ENCODE results near the gene MDFI.

The MDFI gene

DNA sequence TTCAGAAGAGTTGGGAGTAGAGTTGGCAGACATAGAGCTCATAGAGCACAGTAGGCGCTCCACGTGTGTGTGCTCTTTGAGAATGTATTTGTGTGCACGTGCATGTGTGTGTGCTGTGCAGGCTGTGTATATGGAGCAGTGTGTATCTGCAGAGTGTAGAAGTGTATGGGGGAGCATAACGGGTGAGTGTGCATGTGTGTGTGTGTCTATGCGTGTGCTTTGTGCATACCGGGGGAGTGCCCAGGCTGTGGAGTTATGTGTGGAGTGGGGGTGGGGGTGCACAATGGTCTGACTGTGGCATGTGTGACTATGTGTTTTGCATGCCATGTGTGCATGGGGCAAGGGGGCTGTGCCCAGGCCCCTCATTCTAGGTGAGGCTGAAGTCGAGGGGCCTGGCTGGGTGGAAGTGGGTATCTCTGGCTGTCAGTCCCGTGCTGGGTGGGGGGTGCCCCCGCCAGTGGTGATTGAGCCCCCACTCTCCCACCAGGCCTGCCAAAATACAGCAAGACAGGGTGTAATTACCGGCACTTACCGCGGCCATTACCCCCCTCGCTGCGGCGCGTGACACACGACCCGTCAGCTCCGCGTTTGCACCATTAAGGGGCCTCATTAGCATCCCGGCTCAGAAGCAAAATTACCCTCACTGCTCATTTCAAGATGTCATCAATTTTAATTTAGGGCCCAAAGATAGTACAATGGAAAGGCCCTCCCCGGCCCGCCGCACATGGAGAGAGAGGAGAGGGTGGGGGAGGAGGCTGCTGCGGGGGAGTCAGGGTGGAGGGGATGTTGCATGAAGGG, 39.1 kb downstream of the MDFI start:
- DNase-seq (ENCODE audit: low read depth in 2 of 2): no peak
- no peak overlapping the region for H3K4me3 ChIP-seq (replicated peaks in 1 of 2; ENCODE audit: low read depth in 2 of 2, low read length in 2 of 2)
- TF ChIP-seq, protein P1, sequence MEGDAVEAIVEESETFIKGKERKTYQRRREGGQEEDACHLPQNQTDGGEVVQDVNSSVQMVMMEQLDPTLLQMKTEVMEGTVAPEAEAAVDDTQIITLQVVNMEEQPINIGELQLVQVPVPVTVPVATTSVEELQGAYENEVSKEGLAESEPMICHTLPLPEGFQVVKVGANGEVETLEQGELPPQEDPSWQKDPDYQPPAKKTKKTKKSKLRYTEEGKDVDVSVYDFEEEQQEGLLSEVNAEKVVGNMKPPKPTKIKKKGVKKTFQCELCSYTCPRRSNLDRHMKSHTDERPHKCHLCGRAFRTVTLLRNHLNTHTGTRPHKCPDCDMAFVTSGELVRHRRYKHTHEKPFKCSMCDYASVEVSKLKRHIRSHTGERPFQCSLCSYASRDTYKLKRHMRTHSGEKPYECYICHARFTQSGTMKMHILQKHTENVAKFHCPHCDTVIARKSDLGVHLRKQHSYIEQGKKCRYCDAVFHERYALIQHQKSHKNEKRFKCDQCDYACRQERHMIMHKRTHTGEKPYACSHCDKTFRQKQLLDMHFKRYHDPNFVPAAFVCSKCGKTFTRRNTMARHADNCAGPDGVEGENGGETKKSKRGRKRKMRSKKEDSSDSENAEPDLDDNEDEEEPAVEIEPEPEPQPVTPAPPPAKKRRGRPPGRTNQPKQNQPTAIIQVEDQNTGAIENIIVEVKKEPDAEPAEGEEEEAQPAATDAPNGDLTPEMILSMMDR (IDR thresholded peaks at IDR 0.05; ENCODE audit: low read depth, low read length): no peak

DNA sequence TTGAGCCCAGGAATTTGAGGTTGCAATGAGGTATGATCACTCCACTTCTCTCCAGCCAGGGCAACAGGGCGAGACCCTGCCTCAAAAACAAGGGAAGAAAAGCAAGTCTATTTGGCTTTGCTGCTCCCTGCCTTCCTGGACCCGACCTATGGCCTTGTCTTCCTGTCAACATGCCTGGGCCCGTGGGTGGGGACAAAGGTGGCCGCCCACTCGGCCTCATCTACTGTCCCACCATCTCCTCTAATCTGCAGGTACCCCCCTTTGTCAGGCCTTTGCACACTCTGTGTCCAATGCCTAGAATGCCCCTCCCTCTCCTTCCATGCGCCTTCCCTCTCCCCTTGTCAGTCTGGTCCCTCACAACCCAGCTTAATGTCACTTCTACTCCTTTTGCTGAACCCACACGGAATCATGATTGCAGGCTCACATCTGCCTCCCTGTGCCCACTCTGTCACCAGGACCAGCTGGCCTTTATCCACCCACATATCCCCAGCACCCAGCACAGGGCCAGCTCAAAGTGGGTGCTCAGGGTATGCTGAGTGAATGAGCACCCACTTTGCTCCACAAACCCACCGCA, 40.3 kb downstream of the MDFI start:
- TF ChIP-seq, protein P1 (IDR thresholded peaks at IDR 0.05; ENCODE audit: low read depth, low read length): no peak
- DNase-seq (ENCODE audit: low read depth in 2 of 2): no peak

DNA sequence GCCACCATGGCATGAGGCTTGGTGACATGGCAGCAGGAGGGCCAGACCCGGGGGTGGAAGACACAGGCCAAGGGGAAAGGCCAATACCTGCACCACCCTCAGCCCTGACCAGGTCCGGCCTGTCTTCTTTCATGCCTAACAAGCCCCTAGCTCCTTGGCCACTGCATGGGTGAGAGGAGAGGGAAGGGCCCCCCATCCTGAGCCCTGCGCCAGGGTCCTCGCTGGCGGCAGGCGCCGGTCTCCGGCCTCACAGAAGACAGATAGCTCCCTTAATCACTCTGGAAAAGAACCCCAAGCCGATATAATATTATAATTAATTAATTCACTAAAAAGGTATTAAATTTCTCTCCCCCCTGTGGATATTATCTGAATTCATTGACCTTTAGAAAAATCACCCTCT, 41.4 kb downstream of the MDFI start:
- H3K4me3 ChIP-seq (replicated peaks in 1 of 2; ENCODE audit: low read depth in 2 of 2, low read length in 2 of 2): no peak overlapping the region
- DNase-seq (ENCODE audit: low read depth in 2 of 2): no peak
- TF ChIP-seq, protein P1 (IDR thresholded peaks at IDR 0.05; ENCODE audit: low read depth, low read length): no peak

More for the DNA sequence above, 40.3 kb downstream of the MDFI start:
- no peak overlapping the region for H3K4me3 ChIP-seq (replicated peaks in 1 of 2; ENCODE audit: low read depth in 2 of 2, low read length in 2 of 2)

DNA sequence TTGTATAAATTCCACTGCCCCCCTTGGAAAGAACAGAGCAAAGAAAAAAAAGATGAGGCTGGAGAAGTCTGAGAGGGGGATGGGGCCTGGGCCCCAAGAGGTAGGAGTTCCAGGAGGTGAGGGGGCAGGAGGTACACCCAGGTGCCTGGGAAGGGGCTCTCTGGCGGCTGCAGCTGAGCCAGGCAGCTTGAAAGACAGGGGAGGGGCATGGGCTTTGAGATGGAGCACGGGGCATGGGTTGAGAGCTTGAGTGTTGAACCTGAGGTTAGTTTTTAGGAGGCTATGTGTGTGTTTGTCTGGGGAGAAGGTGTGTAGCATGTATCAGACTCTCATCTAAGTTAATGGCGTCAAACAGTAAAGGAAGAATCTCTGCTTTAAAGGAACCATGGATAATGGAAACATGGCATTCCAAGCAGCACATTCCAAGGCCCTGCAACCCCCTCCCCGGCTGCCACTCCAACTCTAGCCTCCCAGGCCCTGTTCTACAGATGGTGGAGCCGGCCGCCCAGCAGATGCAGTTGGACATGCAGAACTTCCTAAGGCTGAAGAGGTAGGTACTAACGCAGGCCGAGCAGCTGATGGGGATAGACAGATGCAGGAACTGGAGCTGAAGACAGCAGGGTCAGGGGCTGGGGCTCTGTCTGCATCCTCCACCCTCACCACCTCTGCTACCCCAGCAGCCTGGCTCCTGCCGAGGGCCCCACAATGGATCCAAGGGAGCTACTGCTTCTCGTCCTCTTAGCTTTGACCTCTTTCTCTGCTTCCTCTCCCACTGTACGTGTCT, 42.1 kb downstream of the MDFI start:
- TF ChIP-seq, protein P1 (IDR thresholded peaks at IDR 0.05; ENCODE audit: low read depth, low read length): no peak
- H3K4me3 ChIP-seq (replicated peaks in 1 of 2; ENCODE audit: low read depth in 2 of 2, low read length in 2 of 2): no peak overlapping the region

DNA sequence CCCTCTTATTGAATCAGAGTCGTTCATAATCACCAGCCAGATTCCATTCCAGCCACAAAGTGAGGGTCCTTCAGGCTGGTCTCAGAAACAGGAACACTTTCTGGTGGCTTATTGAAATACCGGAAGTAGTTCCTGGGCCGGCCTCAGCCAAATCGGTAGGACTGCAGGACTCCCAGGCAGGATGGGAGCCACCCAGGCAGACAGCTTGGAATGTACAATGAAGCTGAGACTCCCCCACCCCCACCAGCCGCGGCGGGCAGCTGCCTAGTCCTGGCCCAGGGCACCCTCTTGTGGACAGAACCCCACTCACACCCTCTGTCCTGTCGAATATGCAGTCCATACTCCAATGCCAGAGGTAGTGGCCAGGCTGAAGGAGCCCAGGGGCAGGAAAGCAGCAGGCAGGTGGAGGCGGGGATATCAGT, 43.8 kb downstream of the MDFI start:
- peak; percentile 94 for DNase-seq (ENCODE audit: low read depth in 2 of 2)
- no peak overlapping the region for H3K4me3 ChIP-seq (replicated peaks in 1 of 2; ENCODE audit: low read depth in 2 of 2, low read length in 2 of 2)
- TF ChIP-seq, protein P1 (IDR thresholded peaks at IDR 0.05; ENCODE audit: low read depth, low read length): peak; percentile 87

More for the DNA sequence above, 42.1 kb downstream of the MDFI start:
- DNase-seq (ENCODE audit: low read depth in 2 of 2): no peak

DNA sequence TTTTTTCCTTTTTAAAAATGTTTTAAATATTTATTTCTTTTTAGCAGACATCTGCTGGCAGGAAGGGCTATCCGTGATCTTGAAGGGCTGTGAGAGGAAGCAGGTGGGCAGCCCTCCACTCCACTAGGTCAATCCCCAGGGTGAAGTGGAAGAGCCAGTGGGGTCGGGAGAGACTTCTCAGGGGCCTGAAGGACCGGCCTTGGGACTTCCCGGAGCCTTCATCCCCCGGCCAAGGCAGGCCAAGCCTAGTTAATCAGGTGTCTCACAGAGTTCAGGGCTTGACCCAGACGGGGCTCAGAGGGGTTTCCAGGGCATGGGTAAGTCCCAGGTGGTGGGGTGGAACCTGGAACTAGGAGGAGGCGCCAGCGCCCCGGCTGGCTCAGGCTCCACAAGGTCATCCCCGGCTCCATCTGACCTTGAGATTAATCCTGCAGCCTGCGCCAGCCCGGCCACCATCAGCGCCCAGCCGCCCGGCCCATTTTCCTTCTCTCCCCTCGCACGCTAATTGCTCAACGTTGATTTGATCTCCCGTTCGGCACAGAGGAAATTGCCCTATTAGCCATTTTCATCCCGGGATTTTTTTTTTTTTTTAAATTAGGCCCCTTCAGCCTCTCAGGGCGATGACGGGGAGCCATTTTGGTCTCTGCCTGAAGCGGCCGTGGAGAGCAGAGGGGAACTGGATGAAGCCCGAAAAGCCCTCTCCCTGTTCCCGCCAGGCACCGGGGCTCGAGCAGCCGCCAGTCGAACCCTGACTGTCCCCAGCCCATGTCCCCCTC, 44.4 kb downstream of the MDFI start:
- TF ChIP-seq, protein P1 (IDR thresholded peaks at IDR 0.05; ENCODE audit: low read depth, low read length): no peak
- H3K4me3 ChIP-seq (replicated peaks in 1 of 2; ENCODE audit: low read depth in 2 of 2, low read length in 2 of 2): peak overlapping the region in 1 of 2 donors; percentile 26
- DNase-seq (ENCODE audit: low read depth in 2 of 2): no peak
